OCI-LY3 (cell line): ENCODE results near the gene OLA1.

Experiments used
- H2AFZ ChIP-seq: fragments of 200-600, 300-600 bp; shearing (Covaris generic); 2 replicates; pipeline ENCODE4 v1.6.0; 2014; ENCODE audit warnings: antibody characterized with exemption, low read depth, low read length
- H3K27ac ChIP-seq: fragments of 200-600, 300-600 bp; sonication (generic); 2 replicates; pipeline ENCODE4 v1.5.1; 2014; ENCODE audit warnings: mild to moderate bottlenecking, low read length, moderate library complexity, mixed read lengths
- H3K27me3 ChIP-seq: fragments of 200-600, 300-600 bp; sonication (generic); 2 replicates; pipeline ENCODE4 v1.6.1; 2014; ENCODE audit warnings: low read depth, low read length, mixed read lengths
- H3K36me3 ChIP-seq: fragments of 200-600, 300-600 bp; sonication (generic); replicated peaks from 2 replicates; pipeline ENCODE3; 2014; ENCODE audit warnings: low read depth, low read length, mixed read lengths
- H3K4me1 ChIP-seq: fragments of 300-600, 200-600 bp; sonication (generic); 2 replicates; pipeline ENCODE4 v1.6.1; 2014; ENCODE audit warnings: low read length, mixed read lengths
- H3K4me2 ChIP-seq: fragments of 200-600, 300-600 bp; sonication (generic); 2 replicates; pipeline ENCODE4 v1.6.1; 2014; ENCODE audit warnings: low read length, mixed read lengths
- H3K4me3 ChIP-seq: fragments of 300-600, 200-600 bp; sonication (generic); 2 replicates; pipeline ENCODE4 v1.5.1; 2014; ENCODE audit warnings: antibody characterized with exemption, mild to moderate bottlenecking, low read length, moderate library complexity
- H3K79me2 ChIP-seq: fragments of 300-600, 200-600 bp; shearing (Covaris generic); 2 replicates; pipeline ENCODE4 v1.6.1; 2014; ENCODE audit warnings: mild to moderate bottlenecking, low read length, mixed read lengths
- H3K9ac ChIP-seq: fragments of 300-600, 200-600 bp; shearing (Covaris generic); 2 replicates; pipeline ENCODE4 v1.6.0; 2014; ENCODE audit warnings: mild to moderate bottlenecking, low read length, moderate library complexity
- H3K9me3 ChIP-seq: fragments of 200-600, 300-600 bp; shearing (Covaris generic); 2 replicates; pipeline ENCODE4 v1.6.1; 2014; ENCODE audit warnings: low read length, mixed read lengths; ENCODE audit not compliant: insufficient read depth
- H4K20me1 ChIP-seq: fragments of 200-600, 300-600 bp; sonication (generic); 2 replicates; pipeline ENCODE4 v1.6.1; 2016; ENCODE audit warnings: low read length, mixed read lengths; ENCODE audit not compliant: insufficient read depth
- CTCF ChIP-seq: fragments of 200-600, 300-600 bp; sonication (generic); IDR thresholded peaks from 2 replicates; pipeline ENCODE4 v1.5.1; 2014; ENCODE audit warnings: antibody characterized with exemption, low read length, low read depth
- EZH2phosphoT487 ChIP-seq: fragments of 200-600 bp; shearing (Covaris generic); IDR thresholded peaks from 2 replicates; pipeline ENCODE4 v1.6.1; 2018; ENCODE audit warnings: antibody characterized with exemption, mixed run types, low read depth

Gene OLA1

DNA sequence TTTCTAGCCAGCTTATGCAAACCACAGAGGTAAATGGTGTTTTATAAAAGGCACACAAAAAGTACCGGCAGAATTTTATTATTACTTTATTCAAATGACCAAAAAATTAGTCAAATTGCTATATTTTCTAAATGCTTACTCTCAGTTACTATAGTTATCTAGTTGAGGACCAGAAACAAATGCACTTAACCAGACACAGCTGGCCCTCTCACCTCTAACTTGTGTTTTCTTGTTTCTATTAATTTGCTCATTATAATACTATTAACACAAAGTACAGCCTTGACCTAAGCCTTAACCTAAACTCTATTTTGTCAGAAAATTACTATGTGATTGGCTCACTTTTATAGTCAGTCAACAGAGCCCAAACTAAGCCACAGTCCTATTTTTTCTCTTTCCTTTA lies 26.2 kb downstream of the OLA1 start:
- H2AFZ ChIP-seq, result no peak overlapping the region
- peaks cover 30% of the 10 kb centered on the region for H3K79me2 ChIP-seq
- no peaks in the 10 kb centered on the region for H3K9me3 ChIP-seq
- no peak overlapping the region for H3K4me2 ChIP-seq
- H4K20me1 ChIP-seq, result no peaks in the 10 kb centered on the region
- H3K4me1 ChIP-seq, result peaks cover 9% of the 10 kb centered on the region
- H3K27me3 ChIP-seq, result no peaks in the 10 kb centered on the region
- no peak for TF ChIP-seq CTCF
- no peak for TF ChIP-seq EZH2phosphoT487
- no peak overlapping the region for H3K4me3 ChIP-seq
- no peak overlapping the region for H3K9ac ChIP-seq
- peaks cover 11% of the 10 kb centered on the region for H3K36me3 ChIP-seq
- no peak overlapping the region for H3K27ac ChIP-seq

DNA sequence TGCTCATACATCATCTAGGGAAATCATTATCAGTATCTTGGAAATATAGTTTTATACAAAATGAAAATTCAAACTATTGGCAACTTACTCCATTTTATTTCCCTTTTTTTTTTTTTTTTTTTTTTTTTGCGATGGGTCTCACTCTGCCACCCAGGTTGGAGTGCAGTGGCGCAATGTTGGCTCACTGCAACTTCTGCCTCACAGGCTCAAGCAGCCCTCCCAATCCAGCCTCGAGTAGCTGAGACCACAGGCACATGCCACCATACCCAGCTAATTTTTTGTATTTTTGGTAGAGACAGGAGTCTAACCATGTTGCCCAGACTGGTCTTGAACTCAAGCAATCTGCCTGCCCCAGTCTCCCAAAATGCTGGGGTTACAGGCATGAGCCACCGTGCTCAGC lies 29.0 kb downstream of the OLA1 start:
- no peaks in the 10 kb centered on the region for H4K20me1 ChIP-seq
- TF ChIP-seq EZH2phosphoT487 (no peak), CTCF (no peak)
- no peak overlapping the region for H3K27ac ChIP-seq
- no peak overlapping the region for H3K4me2 ChIP-seq
- H3K4me1 ChIP-seq, result peaks cover 9% of the 10 kb centered on the region
- no peak overlapping the region for H3K4me3 ChIP-seq
- no peaks in the 10 kb centered on the region for H3K9me3 ChIP-seq
- no peak overlapping the region for H3K9ac ChIP-seq
- H3K36me3 ChIP-seq, result peaks cover 4% of the 10 kb centered on the region
- H3K27me3 ChIP-seq, result no peaks in the 10 kb centered on the region
- H2AFZ ChIP-seq, result no peak overlapping the region
- H3K79me2 ChIP-seq, result peaks cover 27% of the 10 kb centered on the region

GRCh38 chr2:174218773-174219172 lies 29.6 kb downstream of the OLA1 start:
- H3K9ac ChIP-seq, result no peak overlapping the region
- peaks cover 4% of the 10 kb centered on the region for H3K36me3 ChIP-seq
- H3K9me3 ChIP-seq, result no peaks in the 10 kb centered on the region
- H3K79me2 ChIP-seq, result peaks cover 25% of the 10 kb centered on the region
- H3K27me3 ChIP-seq, result no peaks in the 10 kb centered on the region
- H2AFZ ChIP-seq, result no peak overlapping the region
- TF ChIP-seq CTCF, result no peak
- TF ChIP-seq EZH2phosphoT487, result no peak
- H3K4me2 ChIP-seq, result no peak overlapping the region
- H3K4me3 ChIP-seq, result no peak overlapping the region
- H3K4me1 ChIP-seq, result peaks cover 9% of the 10 kb centered on the region
- H4K20me1 ChIP-seq, result no peaks in the 10 kb centered on the region
- H3K27ac ChIP-seq, result no peak overlapping the region

DNA sequence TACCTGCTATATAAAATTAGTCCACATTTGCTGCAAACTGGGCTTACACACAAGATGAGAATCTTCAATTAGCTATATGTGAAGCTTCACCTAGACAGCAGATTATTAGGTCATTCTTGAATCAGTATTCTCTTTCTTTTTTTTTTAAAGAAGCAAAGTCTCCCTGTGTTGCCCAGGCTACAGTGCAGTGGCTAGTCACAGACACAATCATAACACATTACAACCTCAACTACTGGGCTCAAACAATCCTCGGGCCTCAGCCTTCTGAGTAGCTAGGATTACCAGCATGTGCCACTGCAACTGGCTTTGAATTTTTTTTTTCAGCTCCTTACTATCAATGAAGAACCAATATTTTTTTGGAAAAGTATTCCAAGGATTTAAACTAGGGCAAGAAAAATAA lies 30.5 kb downstream of the OLA1 start:
- Histone ChIP-seq H3K4me2 (no peak overlapping the region), H2AFZ (no peak overlapping the region), H3K9ac (no peak overlapping the region), H3K27ac (no peak overlapping the region), H3K4me3 (no peak overlapping the region), H3K36me3 (peaks cover 4% of the 10 kb centered on the region), H3K9me3 (no peaks in the 10 kb centered on the region), H3K79me2 (peaks cover 29% of the 10 kb centered on the region), H3K4me1 (peaks cover 9% of the 10 kb centered on the region), H4K20me1 (no peaks in the 10 kb centered on the region; the same call in 1 of the 2 replicates), H3K27me3 (no peaks in the 10 kb centered on the region)
- TF ChIP-seq CTCF (no peak), EZH2phosphoT487 (no peak)
